Ammon's horn (tissue), 1 donor: ENCODE data around the gene MCEMP1.

Experiments
- DNase-seq: peaks from one replicate; pipeline ENCODE4 v3.0.0-alpha.2; 2016; ENCODE audit warnings: low spot score

Gene MCEMP1

DNA sequence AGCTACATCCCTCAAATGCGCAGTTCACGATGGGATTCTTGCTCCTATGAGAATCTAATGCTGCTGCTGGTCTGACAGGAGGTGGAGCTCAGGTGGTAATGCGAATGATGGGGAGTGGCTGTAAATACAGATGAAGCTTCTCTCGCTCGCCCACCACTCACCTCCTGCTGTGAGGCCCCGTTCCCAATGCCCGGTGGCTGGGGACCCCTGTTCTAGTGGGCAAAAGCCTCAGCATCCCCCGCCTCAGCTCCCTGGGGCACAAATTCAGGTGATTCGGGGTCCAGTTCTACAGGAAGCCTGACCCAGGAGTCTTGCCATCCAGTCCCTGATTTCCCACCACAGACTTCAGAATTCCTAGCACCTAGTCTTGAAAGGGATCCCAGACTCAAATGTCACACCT is 4.4 kb upstream of the MCEMP1 start:
- DNase-seq = no peak

DNA sequence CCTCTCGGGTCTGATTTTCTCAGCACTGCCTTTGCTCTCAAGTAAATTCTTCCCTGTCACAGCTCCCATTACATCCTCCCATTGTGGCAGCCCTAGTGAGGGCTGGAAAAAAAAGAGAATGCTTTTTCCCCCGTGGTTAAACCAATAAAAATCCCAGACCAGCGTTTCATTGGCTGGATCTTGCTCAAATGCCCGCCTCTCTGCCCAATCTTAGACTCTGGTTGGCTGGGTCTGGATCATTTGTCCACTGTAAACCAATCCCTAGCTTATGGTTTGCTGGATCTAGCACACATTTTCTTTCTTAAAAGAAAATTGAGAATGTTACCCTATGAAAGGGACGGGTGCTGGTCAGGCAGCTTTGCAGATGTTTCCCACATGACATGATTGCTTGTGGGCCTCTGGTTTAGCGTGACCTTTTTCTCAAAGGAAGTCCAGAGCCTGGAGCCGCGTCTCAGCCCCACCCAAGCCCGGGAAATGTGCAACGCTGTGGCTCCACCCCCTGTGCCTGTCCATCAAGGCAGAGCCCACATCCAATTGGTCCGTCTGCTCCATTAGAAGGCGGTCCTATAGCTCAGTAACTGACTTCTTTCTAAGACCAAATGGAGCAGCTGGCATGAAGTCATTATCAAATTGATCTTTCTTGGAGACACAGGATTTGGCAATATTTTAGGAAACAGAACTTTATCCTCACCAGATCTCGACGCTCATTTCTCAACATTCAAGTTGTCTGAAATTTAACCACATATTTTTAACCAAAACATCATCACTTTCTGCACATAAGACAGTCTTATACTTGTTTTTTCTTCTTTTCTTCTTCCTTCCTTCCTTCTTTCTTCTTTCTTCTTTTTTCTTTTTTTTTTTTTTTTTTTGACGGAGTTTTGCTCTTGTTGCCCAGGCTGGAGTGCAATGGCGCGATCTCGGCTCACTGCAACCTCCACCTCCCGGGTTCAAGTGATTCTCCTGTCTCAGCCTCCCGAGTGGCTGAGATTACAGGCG is 2.6 kb upstream of the MCEMP1 start:
- DNase-seq = peak; percentile 74

DNA sequence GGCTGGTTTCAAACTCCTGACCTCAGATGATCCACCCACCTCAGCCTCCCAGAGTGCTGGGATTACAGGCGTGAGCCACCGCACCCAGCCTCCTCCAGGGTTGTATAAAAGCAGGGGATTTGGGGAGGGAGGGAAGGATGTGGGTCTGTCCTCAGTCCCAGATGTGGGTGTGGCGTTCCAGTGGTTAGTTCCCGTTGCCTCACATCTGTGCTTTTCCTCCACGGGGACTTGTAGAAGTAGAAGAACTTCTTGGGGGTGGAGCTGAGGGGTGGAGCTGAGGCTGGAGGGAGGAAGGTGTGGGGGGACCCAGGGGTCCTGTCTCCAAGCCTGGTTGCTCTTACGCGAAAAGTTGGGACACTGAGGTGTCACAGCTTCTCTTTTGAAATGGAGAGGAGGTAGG is 514 bp upstream of the MCEMP1 start:
- DNase-seq = no peak

DNA sequence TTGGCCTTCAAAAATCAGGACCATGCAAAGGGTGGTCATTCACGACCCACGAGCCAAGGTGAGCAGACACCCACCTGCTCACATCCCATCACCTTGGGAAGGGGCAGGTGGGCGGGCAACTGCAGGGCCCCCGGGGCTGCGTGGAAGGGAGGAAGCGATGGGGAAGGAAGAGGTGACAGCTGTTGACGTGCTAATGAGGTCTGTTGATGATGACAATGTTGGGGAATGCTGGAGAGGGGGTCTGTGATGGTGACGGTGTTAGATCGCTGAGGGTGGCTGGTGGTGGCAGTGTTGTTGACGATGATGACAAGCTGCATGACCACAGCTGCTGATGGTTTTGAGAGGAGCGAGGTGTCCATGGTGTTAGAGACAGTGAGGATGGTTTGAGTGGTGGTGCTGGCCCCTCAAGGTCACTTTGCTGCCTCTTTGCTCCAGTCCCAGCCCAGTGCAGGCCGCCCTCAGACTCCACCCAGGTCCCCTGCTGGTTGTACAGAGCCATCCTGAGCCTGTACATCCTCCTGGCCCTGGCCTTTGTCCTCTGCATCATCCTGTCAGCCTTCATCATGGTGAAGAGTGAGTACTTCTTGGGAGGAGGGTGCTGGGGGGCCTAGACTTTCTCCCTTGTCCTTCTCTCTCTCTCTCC is 900 bp downstream of the MCEMP1 start:
- no peak for DNase-seq

DNA sequence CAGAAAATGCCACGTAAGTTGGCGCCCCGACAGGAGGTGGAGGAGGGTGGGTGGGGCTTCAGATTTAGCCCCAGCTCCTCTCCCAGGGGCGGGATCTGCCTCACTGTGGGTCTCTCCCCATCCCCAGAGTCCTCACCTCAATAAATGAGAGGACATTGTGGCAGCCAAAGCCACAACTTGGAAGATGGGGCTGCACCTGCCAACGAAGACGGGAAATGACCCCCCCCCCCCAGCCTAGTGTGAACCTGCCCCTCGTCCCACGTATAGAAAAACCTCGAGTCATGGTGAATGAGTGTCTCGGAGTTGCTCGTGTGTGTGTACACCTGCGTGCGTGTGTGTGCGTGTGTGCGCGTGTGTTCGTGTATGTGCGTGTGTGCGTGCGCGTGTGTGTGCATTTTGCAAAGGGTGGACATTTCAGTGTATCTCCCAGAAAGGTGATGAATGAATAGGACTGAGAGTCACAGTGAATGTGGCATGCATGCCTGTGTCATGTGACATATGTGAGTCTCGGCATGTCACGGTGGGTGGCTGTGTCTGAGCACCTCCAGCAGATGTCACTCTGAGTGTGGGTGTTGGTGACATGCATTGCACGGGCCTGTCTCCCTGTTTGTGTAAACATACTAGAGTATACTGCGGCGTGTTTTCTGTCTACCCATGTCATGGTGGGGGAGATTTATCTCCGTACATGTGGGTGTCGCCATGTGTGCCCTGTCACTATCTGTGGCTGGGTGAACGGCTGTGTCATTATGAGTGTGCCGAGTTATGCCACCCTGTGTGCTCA is 2.3 kb downstream of the MCEMP1 start:
- peak; percentile 43 for DNase-seq

DNA sequence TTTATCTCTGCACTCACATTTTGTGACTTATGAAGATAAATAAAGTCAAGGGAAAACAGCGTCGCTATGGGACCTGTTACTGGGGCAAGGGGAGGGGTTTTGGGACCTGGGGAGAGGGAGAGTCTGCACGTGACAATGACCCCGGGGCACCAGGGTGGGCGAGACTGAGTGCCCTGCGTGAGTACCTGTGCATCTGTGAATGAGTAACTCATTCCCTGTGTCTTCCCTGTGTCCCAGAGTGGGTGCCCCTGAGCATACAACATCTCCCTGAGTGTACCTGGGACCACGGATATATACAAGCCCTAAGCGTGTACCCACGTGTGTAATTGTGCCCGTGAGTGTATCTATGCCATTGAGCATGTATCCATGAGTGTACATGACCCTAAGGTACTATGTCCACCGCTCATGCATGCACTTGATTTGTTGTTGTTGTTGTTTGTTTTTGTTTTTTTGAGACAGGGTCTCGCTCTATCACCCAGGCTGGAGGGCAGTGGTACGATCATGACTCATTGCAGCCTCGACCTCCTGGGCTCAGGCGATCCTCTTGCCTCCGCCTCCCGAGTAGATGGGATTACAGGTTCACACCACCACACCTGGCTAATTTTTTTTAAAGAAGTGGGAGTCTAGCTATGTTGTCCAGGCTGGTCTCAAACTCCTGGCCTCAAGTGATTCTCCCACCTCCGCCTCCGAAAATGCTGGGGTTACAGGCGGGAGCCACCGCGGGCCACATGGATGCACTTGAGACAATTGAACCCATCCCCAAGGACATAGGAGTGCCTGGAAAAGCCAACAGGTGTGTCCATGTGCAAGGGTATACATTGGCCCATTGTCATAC is 3.1 kb downstream of the MCEMP1 start:
- DNase-seq = no peak

DNA sequence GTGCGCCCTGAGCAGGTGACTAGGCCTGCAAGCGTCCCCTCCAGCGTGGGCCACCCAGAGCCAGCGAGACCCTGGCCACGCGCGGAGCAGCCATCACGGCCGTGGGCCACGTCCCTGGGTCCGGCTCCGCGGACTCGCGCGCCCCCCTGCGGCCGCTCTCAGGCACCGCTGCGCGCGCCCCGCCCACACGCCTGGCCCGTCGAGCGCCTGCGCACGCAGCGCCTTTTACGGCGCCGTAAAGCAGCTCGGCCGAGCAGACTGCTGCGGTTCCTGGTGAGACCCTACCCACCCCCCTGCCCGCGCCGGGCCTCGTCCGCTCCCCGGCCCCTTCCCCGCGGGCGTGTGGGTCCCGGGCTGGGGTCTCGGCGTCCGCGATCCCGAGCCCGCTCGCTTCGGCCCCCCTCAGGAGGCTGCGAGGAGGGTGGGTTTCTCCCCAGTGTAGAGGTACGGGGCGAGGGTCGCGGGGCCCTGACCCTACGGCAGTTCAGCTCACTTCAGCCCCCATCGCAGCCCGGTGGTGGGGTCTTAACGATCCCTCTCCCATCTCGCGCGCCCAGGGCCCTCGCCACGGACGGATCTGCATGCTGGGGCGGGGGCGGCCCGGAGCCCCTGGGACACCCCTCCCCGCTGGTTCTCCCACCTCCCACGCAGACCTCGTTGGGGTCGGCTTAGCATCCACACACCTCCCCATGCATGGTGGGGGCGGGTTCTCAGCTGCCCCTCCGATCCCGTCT is 3.9 kb downstream of the MCEMP1 start, which contains the start of gene TRAPPC5:
TRAPPC5 (plus strand) TSS at position 228 of the 734 bp plus-strand sequence. CDS start 1,421 bp downstream, outside the sequence.
- peak; percentile 83 for DNase-seq

DNA sequence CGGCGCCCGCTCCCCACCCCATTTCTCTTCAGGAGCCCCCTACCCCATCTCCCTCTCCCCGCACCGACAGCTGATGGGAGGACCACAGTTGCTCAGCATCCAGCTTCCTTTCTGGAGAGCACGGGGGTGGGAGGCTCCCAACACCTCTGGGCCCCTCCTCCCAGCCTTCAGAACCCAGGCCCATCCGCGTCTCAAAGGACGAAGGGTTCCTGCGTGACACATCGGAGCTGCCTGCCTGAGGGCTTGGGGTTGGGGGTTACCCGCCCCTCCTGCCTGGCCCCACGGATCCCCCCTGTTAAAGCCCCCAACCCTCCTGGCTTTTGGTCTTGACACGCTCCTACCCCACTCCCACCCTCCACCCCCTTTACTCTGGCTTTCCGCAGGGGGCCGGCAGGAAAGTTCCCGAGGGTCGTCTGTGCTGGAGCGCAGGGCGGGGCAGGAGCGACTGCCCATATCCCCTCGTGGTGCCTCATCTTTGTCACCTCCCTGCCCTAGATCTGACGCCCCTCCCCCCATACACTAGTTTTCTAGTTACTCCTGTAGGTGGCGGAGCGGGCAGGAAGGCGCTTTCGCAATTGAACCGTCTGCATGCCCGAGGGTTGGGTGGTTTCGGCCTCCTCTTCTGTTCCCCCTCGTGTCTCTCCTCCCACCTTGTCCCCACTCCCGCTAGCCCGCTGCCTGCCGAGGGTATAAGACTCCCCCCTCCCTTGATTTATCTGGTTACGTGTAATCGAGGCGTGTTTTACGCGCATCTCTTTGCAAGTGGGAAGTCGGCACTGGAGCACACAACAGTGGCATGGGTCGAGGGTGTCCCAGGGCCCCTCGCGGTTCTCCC is 4.7 kb downstream of the MCEMP1 start:
- peak; percentile 78 for DNase-seq

DNA sequence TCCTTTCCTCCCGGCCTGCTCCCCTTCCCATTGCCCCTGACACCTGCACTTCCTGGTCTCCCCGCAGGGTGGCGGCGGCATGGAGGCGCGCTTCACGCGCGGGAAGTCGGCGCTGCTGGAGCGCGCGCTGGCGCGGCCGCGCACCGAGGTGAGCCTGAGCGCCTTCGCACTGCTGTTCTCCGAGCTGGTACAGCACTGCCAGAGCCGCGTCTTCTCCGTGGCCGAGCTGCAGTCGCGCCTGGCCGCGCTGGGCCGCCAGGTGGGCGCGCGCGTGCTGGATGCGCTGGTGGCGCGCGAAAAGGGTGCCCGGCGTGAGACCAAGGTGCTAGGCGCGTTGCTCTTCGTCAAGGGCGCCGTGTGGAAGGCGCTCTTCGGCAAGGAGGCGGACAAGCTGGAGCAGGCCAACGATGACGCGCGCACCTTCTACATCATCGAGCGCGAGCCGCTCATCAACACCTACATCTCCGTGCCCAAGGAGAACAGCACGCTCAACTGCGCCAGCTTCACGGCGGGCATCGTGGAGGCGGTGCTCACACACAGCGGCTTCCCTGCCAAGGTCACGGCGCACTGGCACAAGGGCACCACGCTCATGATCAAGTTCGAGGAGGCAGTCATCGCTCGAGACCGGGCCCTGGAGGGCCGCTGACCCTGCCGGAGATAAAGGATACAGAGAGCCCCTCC is 5.4 kb downstream of the MCEMP1 start:
- DNase-seq = no peak

DNA sequence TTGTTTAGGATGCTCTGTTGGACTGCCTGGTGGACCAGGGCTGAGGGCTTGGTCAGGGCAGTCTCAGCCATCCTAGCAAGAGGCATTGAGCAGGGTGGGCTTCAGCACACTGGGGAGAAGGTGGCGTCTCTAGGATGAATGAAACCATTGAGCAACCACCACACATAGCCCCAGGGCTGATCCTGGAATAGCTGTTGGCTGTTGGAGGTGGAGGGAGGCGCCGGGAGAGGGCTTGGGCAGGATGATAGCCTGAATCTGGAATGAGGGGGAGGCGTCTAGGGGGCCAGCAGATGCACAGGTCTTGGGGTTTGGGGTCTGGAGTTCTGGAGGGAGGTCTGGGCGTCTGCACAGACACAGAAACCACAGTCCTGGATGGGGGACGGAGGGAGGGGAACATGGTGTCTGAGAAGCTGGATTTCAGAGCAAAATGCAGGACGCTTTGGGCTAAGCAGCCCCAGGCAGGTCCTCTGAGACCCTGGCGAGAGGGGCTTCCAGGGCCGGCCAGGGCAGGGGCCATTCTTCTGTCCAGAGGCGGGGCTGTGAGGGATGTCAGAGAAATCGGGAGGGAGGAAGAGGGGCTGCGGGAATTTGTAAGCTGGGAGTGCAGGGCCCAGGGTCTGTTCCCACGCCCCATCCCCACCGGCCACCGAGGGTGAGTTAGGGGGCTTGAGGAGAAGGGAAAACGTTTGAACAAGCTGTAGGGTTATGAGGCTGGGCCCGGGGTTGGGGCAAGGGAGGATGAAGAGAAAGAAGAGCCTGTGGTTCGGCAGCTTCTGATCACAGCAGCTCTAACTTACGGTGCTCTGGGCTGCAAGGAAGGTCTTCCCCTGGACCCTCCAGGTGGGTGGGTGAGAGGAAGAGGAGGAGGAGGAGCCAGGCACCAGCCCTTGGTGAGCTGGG is 8.9 kb downstream of the MCEMP1 start:
- no peak for DNase-seq

DNA sequence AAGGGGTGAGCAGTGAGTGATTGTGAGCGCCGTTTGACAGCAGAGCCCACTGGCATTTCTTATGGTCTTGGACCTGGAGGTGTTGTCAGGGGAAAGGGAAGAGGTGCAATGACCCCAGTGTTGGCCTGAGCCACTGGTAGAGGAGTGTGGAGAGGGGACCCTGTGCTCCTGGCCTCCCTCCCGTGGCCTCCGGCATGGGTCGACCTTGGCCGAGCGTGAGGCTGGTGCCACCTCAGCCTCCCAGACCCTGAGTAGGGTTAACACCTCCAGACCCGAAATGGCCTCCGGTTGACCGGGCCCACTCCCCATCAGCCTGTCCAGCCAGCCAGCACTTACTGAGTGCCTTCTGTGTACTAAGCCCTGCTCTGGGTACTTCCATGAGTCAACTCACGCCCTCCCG is 10.3 kb downstream of the MCEMP1 start:
- no peak for DNase-seq

DNA sequence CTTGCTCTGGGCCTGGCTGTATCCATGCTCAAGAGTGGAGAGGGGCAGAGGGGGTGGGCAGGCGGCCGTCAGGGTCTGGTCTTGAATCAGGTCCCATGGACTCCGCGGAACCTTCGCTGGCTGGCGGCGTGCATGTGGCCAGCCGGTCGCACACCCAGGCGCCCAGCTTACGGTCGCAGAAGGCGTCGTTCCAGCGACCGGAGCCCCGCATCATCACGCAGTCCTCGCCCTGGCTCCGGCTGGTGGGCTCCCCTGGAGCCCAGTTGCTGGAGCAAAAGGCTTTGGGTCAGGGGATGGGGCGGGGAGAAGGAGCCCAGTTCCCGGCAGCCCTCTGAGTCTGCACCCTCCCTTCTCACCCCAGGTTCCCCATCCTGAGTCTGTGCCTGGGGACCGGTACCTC is 12.3 kb downstream of the MCEMP1 start:
- no peak for DNase-seq

DNA sequence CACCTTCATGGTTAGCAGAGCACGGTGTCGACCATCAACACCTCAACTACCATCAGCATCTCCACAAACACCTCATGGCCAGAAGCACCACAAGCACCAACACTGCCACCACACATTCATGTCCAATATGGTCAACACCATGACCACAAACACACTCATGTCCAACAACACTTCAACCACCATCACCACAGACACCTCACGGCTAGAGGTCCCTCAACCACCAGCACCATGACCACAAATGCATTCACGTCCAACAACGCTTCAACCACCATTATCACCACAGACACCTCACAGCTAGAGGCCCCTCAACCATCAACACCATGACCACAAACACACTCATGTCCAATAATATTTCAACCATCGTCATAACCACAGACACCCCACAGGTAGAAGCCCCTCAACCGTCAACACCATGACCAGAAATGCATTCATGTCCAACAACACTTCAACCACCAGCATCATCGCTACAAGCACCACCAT is 13.9 kb downstream of the MCEMP1 start:
- DNase-seq = no peak

DNA sequence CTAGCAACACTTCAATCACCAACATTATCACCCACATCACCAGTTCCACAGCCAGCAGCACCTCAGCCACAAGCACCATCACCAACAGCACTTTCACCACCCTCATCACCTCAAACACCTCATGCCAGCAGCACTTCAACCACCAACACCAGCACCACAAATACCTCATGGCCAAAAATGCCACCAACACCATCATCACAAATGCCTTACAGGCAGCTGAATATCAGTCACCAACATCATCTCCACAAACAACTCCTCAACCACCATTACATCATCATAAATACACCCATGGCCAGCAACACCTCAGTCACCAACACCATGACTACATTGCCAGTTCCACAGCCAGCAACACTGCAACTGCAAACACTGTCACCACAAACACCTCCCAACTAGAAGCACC is 14.6 kb downstream of the MCEMP1 start:
- no peak for DNase-seq

DNA sequence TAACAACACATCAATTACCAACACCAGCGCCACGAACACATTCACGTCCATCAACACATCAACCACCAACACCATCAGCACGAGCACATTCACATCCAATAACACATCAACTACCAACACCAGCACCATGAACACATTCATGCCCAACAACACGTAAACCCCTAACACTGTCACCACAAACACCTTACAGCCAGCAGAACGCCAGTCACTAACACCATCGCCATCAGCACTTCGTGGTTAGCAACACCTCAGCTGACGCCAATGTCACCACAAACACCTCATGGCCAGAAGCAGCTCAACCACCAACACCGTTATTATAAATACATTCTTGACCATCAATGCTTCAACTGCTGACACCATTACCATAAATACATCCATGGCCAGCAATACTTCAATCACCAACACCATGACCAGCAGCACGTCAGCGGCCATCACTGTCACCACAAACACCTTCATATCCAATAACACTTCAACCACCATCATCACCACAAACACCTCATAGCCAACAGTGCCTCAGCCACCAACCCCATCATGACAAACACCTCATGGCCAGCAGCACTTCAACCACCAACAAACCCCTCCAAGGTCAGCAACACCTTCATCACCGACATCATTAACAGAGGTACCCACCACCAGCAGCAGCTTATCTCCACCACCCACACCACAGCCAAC is 15.7 kb downstream of the MCEMP1 start:
- DNase-seq = no peak

DNA sequence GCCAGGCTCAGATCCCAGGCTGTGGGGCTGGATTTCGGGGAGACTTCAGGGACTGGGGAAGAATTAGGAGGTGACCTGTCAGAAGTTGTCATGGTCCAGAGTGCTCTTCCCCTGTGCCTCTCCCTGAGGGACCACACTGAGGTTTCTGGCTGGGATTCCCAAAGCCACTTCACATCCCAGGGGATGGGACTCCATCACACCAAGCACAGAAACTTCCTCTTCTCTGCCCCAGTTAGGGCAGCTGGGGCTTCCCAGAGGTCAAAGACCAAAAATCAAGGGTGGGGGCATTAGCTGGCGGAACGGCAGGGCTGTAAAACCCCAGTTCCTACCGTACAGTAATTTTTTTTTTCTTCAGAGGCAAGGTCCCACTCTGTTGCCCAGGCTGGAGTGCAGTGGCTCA is 17.6 kb downstream of the MCEMP1 start:
- DNase-seq = no peak

DNA sequence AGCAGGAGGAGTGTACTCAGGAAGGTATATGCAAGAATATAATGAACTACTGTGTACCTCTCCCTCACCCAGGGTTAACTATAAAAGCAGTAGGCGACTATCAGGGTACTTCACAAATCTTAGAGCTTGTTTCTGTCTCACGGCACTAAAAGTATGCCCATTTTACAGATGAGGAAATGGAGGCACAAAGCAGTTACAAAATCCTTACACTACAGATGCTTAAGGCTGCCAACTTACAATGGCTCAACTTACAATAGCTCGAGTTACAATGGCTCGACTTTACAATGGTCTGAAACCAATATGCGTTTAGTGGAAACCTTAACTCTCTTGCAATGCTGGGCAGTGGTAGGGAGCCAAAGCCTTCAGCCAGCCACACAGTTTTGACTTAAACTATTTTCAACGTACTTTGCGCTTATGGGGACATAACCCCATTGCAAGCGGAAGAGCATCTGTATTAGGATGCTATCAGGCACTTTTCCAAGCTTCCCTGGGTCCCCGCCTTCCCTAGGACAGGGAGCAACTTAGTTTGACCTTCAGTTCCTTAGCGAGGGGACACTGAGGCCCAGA is 20.9 kb downstream of the MCEMP1 start:
- DNase-seq = no peak
